Endothelial cell of umbilical vein (primary cell): ENCODE data around the gene MAPRE2.

ENCODE experiments used
- CTCF ChIP-seq, 2 donors: IDR thresholded peaks; 1 replicate in 1 of 2; 2 replicates in 1 of 2; pipeline ENCODE4 v1.5.1; 2011; ENCODE audit warnings: low read length in 2 of 2, mild to moderate bottlenecking in 2 of 2, moderate library complexity in 2 of 2, control low read depth in 1 of 2, inconsistent platforms in 1 of 2, low read depth in 1 of 2; ENCODE audit not compliant: insufficient read depth in 1 of 2; ENCODE audit errors: extremely low read depth in 1 of 2
- EZH2 ChIP-seq: IDR thresholded peaks from 2 replicates; pipeline ENCODE4 v1.6.1; 2012; ENCODE audit warnings: borderline replicate concordance, low read depth, mild to moderate bottlenecking, moderate library complexity, low read length, inconsistent platforms; ENCODE audit not compliant: severe bottlenecking

GRCh38 chr18:35029770-35030169 is 11.4 kb upstream of the MAPRE2 start:
- TF ChIP-seq CTCF (IDR thresholded peaks at IDR 0.05; ENCODE audit: extremely low read depth in 1 of 2, insufficient read depth in 1 of 2, low read depth in 1 of 2, low read length in 2 of 2) (no peak), EZH2 (no peak)
